ENCODE data around the gene MAPKAPK5. TPM values are rescaled to one million over a fixed set of nuclear protein-coding genes. Genes with fewer than 3 reads are reported as not detected.

MAPKAPK5 gene
- total and polyA plus RNA-seq, 9 of the 15 experiments (the other 6 are each of a cell fraction or from before 2014, with no cell fraction given) = 11.6 to 72.1 (median 60.4) TPM

- TF ChIP-seq LEF1 (IDR thresholded peaks at IDR 0.05) (no peak), NR2C2 (CRISPR knock-in tag; IDR thresholded peaks at IDR 0.05) (no peak), NR2C2 (tag; IDR thresholded peaks at IDR 0.05) (no peak; the same call in 1 of the 2 replicates), ARNT (IDR thresholded peaks at IDR 0.05) (peak in 1 of 2 experiments; percentile 4; a peak in 1 of 4 replicates), BACH1 (tag; IDR thresholded peaks at IDR 0.05) (no peak), ZNF3 (CRISPR knock-in tag; IDR thresholded peaks at IDR 0.05) (no peak), TCF7 (IDR thresholded peaks at IDR 0.05; ENCODE audit: borderline replicate concordance) (peak; percentile 28; the same call in 1 of the 2 replicates), ATF3 (IDR thresholded peaks at IDR 0.05) (peak; percentile 99), ATF3 (CRISPR knock-in tag; conservative IDR thresholded peaks at IDR 0.05) (peak; percentile 91), NFIX (CRISPR knock-in tag; IDR thresholded peaks at IDR 0.05; ENCODE audit: low read depth) (peak; percentile 39; the same call in 1 of the 2 replicates), BCOR (IDR thresholded peaks at IDR 0.05) (no peak), CHD2 (IDR thresholded peaks at IDR 0.05; ENCODE audit: low read depth, low read length) (peak; percentile 91), MAFG (tag; conservative IDR thresholded peaks at IDR 0.05) (no peak), PHF21A (IDR thresholded peaks at IDR 0.05; ENCODE audit: borderline replicate concordance, low read depth) (no peak), ZNF512 (tag; IDR thresholded peaks at IDR 0.05) (no peak), RFX7 (CRISPR knock-in tag; IDR thresholded peaks at IDR 0.05) (no peak), PCBP2 (IDR thresholded peaks at IDR 0.05; ENCODE audit: low read depth, low read length, poor library complexity, severe bottlenecking) (no peak), ZNF232 (CRISPR knock-in tag; IDR thresholded peaks at IDR 0.05) (no peak), CBFB (CRISPR knock-in tag; IDR thresholded peaks at IDR 0.05) (peak; percentile 68; the same call in 1 of the 2 replicates), PBX2 (CRISPR knock-in tag; IDR thresholded peaks at IDR 0.05; ENCODE audit: low read depth) (no peak), PBX2 (tag; conservative IDR thresholded peaks at IDR 0.05; ENCODE audit: low read depth) (no peak), KLF13 (tag; IDR thresholded peaks at IDR 0.05; ENCODE audit: borderline replicate concordance, low read depth) (no peak), CHD1 (IDR thresholded peaks at IDR 0.05; ENCODE audit: low read length) (no peak)
Measured at GRCh38 chr12:111841750-111842555, at the start of gene MAPKAPK5 (continued).
